B cell (primary cell): ENCODE results near the gene HSPH1. TPM values are rescaled to one million over a fixed set of nuclear protein-coding genes. Genes with fewer than 3 reads are reported as not detected.

Experiments used
- ATAC-seq: fragments of 200-7000 bp; cut with Tn5 transposase; one replicate; pipeline ENCODE4 v1.10.0; 2021; ENCODE audit warnings: low read depth, mild to moderate bottlenecking, moderate number of reproducible peaks, moderate library complexity
- CTCF ChIA-PET: fragments of 350-600 bp; sonication (Branson Sonifier 250); formaldehyde crosslinking; loops from one replicate; lab custom pipeline; 2021; ENCODE audit warnings: antibody characterized with exemption, inconsistent platforms; lab: Charles Lee
- POLR2A ChIA-PET: fragments of 350-600 bp; sonication (Branson Sonifier 250); formaldehyde crosslinking; loops from one replicate; lab custom pipeline; 2021; ENCODE audit warnings: antibody characterized with exemption; lab: Charles Lee
- DNase-seq: peaks from one replicate; pipeline ENCODE4 v3.0.0; 2013
- H2AFZ ChIP-seq: 2 replicates; pipeline ENCODE4 v1.6.1; 2012; ENCODE audit warnings: mild to moderate bottlenecking, low read depth, low read length; ENCODE audit not compliant: insufficient read depth, poor library complexity, severe bottlenecking
- H3K27ac ChIP-seq, 2 donors: 1 replicate in 1 of 2; 2 replicates in 1 of 2; pipeline ENCODE4 v1.5.1; 2012 to 2013; ENCODE audit warnings: low read length in 2 of 2, mild to moderate bottlenecking in 2 of 2, moderate library complexity in 1 of 2
- H3K27me3 ChIP-seq, 4 experiments: fragments of 200-600 bp in 1 of 4; sonication (generic) in 1 of 4; replicated peaks in 1 of 4; 1 replicate in 2 of 4; 2 replicates in 2 of 4; pipeline versions ENCODE4 v1.6.1 to v1.7.0; 2013 to 2016; ENCODE audit warnings: low read length in 3 of 4, mild to moderate bottlenecking in 2 of 4, mixed read lengths in 1 of 4, moderate library complexity in 1 of 4; ENCODE audit not compliant: insufficient read depth in 4 of 4, control insufficient read depth in 3 of 4; ENCODE audit errors: control extremely low read depth in 1 of 4
- H3K36me3 ChIP-seq, 2 experiments: replicated peaks in 1 of 2; 1 replicate in 1 of 2; 2 replicates in 1 of 2; pipeline versions ENCODE4 v1.6.1 to v1.7.1; 2013; ENCODE audit warnings: low read length in 1 of 2; ENCODE audit not compliant: insufficient read depth in 2 of 2, control insufficient read depth in 1 of 2; ENCODE audit errors: control extremely low read depth in 1 of 2, extremely low read depth in 1 of 2
- H3K4me1 ChIP-seq, 2 donors: fragments of 200-600 bp in 1 of 2; sonication (generic) in 1 of 2; 1 replicate in 1 of 2; 2 replicates in 1 of 2; pipeline versions ENCODE4 v1.5.1 to v1.6.1; 2013 to 2017; ENCODE audit warnings: low read length in 2 of 2; ENCODE audit not compliant: control insufficient read depth in 2 of 2, insufficient read depth in 2 of 2
- H3K4me2 ChIP-seq: replicated peaks from 2 replicates; pipeline ENCODE3; 2012; ENCODE audit warnings: mild to moderate bottlenecking, low read depth, low read length; ENCODE audit not compliant: poor library complexity, severe bottlenecking
- H3K4me3 ChIP-seq, 5 experiments: fragments of 200-600 bp in 1 of 5; sonication (generic) in 1 of 5; 1 replicate in 3 of 5; 2 replicates in 2 of 5; pipeline versions ENCODE4 v1.5.1 to v1.7.0; 2011 to 2016; ENCODE audit warnings: low read length in 4 of 5, mild to moderate bottlenecking in 4 of 5, low read depth in 2 of 5, control low read depth in 1 of 5, moderate library complexity in 1 of 5; ENCODE audit not compliant: insufficient read depth in 1 of 5; ENCODE audit errors: control extremely low read depth in 1 of 5, extremely low read depth in 1 of 5
- H3K79me2 ChIP-seq: fragments of 200-600 bp; sonication (generic); one replicate; pipeline ENCODE4 v1.6.0; 2016; ENCODE audit warnings: low read length; ENCODE audit not compliant: control insufficient read depth, insufficient read depth
- H3K9ac ChIP-seq: fragments of 200-600 bp; sonication (generic); 2 replicates; pipeline ENCODE4 v1.6.1; 2017; ENCODE audit warnings: mild to moderate bottlenecking, low read length, moderate library complexity
- H3K9me3 ChIP-seq, 3 donors: one replicate each; pipeline versions ENCODE4 v1.6.1 to v1.7.1; 2013; ENCODE audit warnings: low read length in 2 of 3; ENCODE audit not compliant: control insufficient read depth in 2 of 3, insufficient read depth in 1 of 3; ENCODE audit errors: control extremely low read depth in 1 of 3
- H4K20me1 ChIP-seq: 2 replicates; pipeline ENCODE4 v1.6.0; 2012; ENCODE audit warnings: mild to moderate bottlenecking, low read length; ENCODE audit not compliant: insufficient read depth, control insufficient read depth, poor library complexity, severe bottlenecking
- H3K27ac Mint-ChIP-seq: one replicate; pipeline ENCODE4 v1.8.0; 2021; ENCODE audit warnings: mixed read lengths
- H3K27me3 Mint-ChIP-seq: one replicate; pipeline ENCODE4 v1.8.0; 2021; ENCODE audit warnings: mixed read lengths
- H3K4me1 Mint-ChIP-seq: one replicate; pipeline ENCODE4 v1.8.0; 2021; ENCODE audit warnings: mixed read lengths
- H3K4me3 Mint-ChIP-seq: one replicate; pipeline ENCODE4 v1.8.0; 2021; ENCODE audit warnings: mixed read lengths
- H3K9me3 Mint-ChIP-seq: one replicate; pipeline ENCODE4 v1.8.0; 2022; ENCODE audit warnings: mixed read lengths; ENCODE audit not compliant: insufficient read depth
- CTCF ChIP-seq: fragments of 200-600 bp; IDR thresholded peaks from one replicate; pipeline ENCODE4 v1.8.0; 2022; ENCODE audit warnings: antibody characterized with exemption, mild to moderate bottlenecking
- EZH2 ChIP-seq: IDR thresholded peaks from 2 replicates; pipeline ENCODE4 v1.6.1; 2012; ENCODE audit warnings: borderline replicate concordance, low read depth, mild to moderate bottlenecking, moderate library complexity, low read length; ENCODE audit not compliant: insufficient read depth, poor library complexity, severe bottlenecking
- WGBS: methylation state at CpG from one replicate; pipeline ENCODE4 v1.1.5; 2013; ENCODE audit warnings: missing lambda C conversion rate; ENCODE audit not compliant: insufficient coverage; 5-methylcytosine and 5-hydroxymethylcytosine counted together
- intact Hi-C: fragments of 100-400 bp; cut with micrococcal nuclease; formaldehyde crosslinking; loops from one replicate; pipeline ENCODE4 v1.10.0; 2022
- polyA plus RNA-seq: library from polyadenylated mRNA; depleted of rRNA; stranded (reverse); fragments of >200 nt; gene quantifications from 2 replicates; pipeline ENCODE4 v1.2.3, GENCODE V29; 2012
- total RNA-seq, 2 donors: library from RNA; stranded (reverse); fragments of 120-200 nt in 1 of 2; gene quantifications; 1 replicate in 1 of 2; 2 replicates in 1 of 2; pipeline versions ENCODE4 v1.2.3 to v1.2.4, GENCODE V29; 2013 to 2022

The HSPH1 gene
- total and polyA plus RNA-seq, 2 donors (not counting 1 experiment from before 2014, with no cell fraction given), result 15.4 to 56.4 TPM

- no peak overlapping the region for H3K4me2 ChIP-seq
These were observed 10.3 kb upstream of the HSPH1 start for GRCh38 chr13:31172001-31172400.

GRCh38 chr13:31168736-31169135, 7.0 kb upstream of the HSPH1 start:
- Histone ChIP-seq H3K27ac (no peak overlapping the region), H3K9ac (no peak overlapping the region), H2AFZ (no peak overlapping the region), H3K79me2 (no peaks in the 10 kb centered on the region), H3K36me3 (no peaks in the 10 kb centered on the region), H3K4me2 (no peak overlapping the region), H4K20me1 (no peaks in the 10 kb centered on the region), H3K4me1 (no peaks in the 10 kb centered on the region), H3K4me3 (no peak overlapping the region), H3K9me3 (no peaks in the 10 kb centered on the region), H3K27me3 (peaks cover 0 to 4% (median 2%) of the 10 kb centered on the region in 4 experiments)
- Mint-ChIP-seq H3K4me3 (no peak overlapping the region), H3K27me3 (peaks cover 21% of the 10 kb centered on the region), H3K9me3 (no peaks in the 10 kb centered on the region), H3K4me1 (no peaks in the 10 kb centered on the region), H3K27ac (no peak overlapping the region)
- intact Hi-C loops, result loop anchor here (10.0 kb wide), 1 partner anchor 704 kb away; the partner anchor contains the start of gene HMGB1
- POLR2A ChIA-PET, result interaction anchor here (0.6 kb wide), 1 partner anchor 361 kb away, joined by 6 read pairs; no protein-coding TSS in a partner anchor
- 95% methylated on average over 7 of the region's 11 CpGs for WGBS
- DNase-seq, result no peak
- TF ChIP-seq CTCF, result no peak
- TF ChIP-seq EZH2, result no peak
- CTCF ChIA-PET, result interaction anchor here (1.2 kb wide), 1 partner anchor 31 kb away, joined by 3 read pairs; the partner anchor contains the start of gene B3GLCT
- no peak for ATAC-seq

More at GRCh38 chr13:31172001-31172400, 10.3 kb upstream of the HSPH1 start:
- Histone ChIP-seq H3K4me3 (no peak overlapping the region), H3K9me3 (no peaks in the 10 kb centered on the region), H2AFZ (no peak overlapping the region), H3K79me2 (no peaks in the 10 kb centered on the region), H3K36me3 (no peaks in the 10 kb centered on the region), H3K27ac (no peak overlapping the region), H4K20me1 (no peaks in the 10 kb centered on the region), H3K27me3 (peaks cover 0 to 4% (median 2%) of the 10 kb centered on the region in 4 experiments), H3K4me1 (no peaks in the 10 kb centered on the region), H3K9ac (no peak overlapping the region)
- WGBS, result no CpG with 5 or more reads among the region's 3 CpGs
- TF ChIP-seq CTCF, result no peak
- TF ChIP-seq EZH2, result no peak
- Mint-ChIP-seq H3K4me3 (no peak overlapping the region), H3K27ac (no peak overlapping the region), H3K9me3 (no peaks in the 10 kb centered on the region), H3K4me1 (no peaks in the 10 kb centered on the region), H3K27me3 (peaks cover 23% of the 10 kb centered on the region)
- intact Hi-C loops, result no loop called here
- ATAC-seq (no peak), DNase-seq (no peak)
- ChIA-PET POLR2A (no interaction called here), CTCF (no interaction called here)
